Hepatocyte (in vitro differentiated cells): ENCODE results near the gene RPL39L.

Source experiments
- CTCF ChIP-seq: fragments of 200-600 bp; sonication (generic); IDR thresholded peaks from 2 replicates; pipeline ENCODE4 v1.5.1; 2016; ENCODE audit warnings: antibody characterized with exemption, mild to moderate bottlenecking; ENCODE audit not compliant: poor library complexity
- EZH2 ChIP-seq: fragments of 200-600 bp; sonication (generic); IDR thresholded peaks from 2 replicates; pipeline ENCODE4 v1.6.1; 2016; ENCODE audit warnings: antibody characterized with exemption, mild to moderate bottlenecking, borderline replicate concordance

DNA sequence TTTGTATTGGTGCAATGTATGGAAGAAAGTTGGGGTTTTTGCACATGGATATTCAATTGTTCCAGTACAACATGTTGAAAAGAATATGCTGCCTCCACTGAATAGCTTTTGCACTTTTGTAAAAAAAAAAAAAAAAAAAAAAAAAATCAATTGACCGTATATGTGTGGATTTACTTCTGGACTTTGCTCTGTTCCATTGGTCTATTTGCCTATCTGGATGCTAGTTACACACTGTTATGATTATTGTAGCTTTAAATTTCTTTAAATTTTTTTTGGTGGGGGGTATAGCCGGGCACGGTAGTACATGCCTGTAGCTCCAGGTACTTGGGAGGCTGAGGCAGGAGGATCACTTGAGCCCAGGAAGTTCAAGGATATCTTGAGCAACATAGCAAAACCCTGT, 52.5 kb downstream of the RPL39L start:
- TF ChIP-seq CTCF (no peak), EZH2 (no peak)
